LNCAP (cell line): ENCODE results near the gene PLA2G12A.

ENCODE experiments used
- CTCF ChIP-seq: fragments of 450-650 bp; IDR thresholded peaks from 2 replicates; pipeline ENCODE4 v1.5.1; 2017; ENCODE audit warnings: mild to moderate bottlenecking

Gene PLA2G12A

GRCh38 chr4:109751852-109752251 is 22.0 kb upstream of the PLA2G12A start:
- no peak for TF ChIP-seq CTCF

- TF ChIP-seq CTCF, result no peak
Observed at GRCh38 chr4:109750652-109751244, 20.9 kb upstream of the PLA2G12A start.

- TF ChIP-seq CTCF, result no peak
Observed at GRCh38 chr4:109749388-109750082, 19.7 kb upstream of the PLA2G12A start.

DNA sequence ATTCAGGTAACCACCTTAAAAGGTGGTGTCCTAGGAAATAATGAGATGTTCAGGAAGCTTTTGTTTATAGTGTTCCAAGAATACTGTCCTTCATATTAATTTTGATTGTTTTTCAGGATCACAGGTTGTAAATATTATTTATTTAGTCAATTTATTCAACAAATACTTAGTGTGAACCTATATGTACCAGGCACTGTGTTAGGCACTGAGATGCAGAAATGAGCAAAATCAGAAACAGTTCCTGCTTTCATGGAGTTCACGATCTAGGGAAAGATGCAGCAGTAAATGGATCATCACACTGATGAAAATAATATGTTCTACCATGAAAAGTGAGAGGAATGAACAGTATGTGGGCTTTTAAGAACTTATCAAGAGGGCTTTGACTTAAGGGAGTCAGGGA is 18.2 kb upstream of the PLA2G12A start:
- TF ChIP-seq CTCF, result no peak

- TF ChIP-seq CTCF, result no peak
Observed at GRCh38 chr4:109746728-109747127, 16.9 kb upstream of the PLA2G12A start.

- no peak for TF ChIP-seq CTCF
Observed at GRCh38 chr4:109745830-109746229, 16.0 kb upstream of the PLA2G12A start.

GRCh38 chr4:109739547-109739946 is 9.7 kb upstream of the PLA2G12A start:
- no peak for TF ChIP-seq CTCF
